ENCODE measurements around the gene LRCH4. TPM values are rescaled to one million over a fixed set of nuclear protein-coding genes. Genes with fewer than 3 reads are reported as not detected.
"Not testable (repeated sequence)": the region's sequence is repeated elsewhere in the genome, so short reads cannot be mapped to it uniquely, and the experiment has no call there.

LRCH4 gene
- total RNA-seq, 4 donors from 2014 or later = 16.1 to 53.2 (median 50.0) TPM

DNA sequence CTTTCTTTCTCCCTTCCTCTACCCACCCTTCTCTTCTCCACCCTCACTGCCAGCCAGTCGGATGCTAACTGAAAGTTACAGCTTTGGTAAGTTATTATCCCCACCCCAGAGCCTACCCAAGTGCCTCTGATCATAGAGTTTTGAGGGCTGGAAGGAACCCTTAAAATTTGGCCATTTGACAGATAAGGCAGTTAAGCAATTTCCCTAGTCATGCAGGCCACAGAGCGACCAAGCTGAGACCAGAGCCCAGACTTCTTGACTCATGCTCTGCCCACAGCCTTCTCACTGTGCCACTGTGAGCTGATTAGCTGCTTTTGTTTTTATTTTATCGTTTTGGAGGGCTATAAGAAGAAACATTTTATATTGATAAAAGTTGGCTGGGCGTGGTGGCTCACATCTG lies 29.4 kb downstream of the LRCH4 start:
- Histone ChIP-seq H3K36me3 (peaks cover 4 to 83% of the 10 kb centered on the region in 2 donors), H3K4me3 (no peak overlapping the region), H3K27me3 (no peaks in the 10 kb centered on the region), H3K4me1 (peaks cover 0 to 10% (median 0%) of the 10 kb centered on the region in 3 donors), H3K27ac (no peak overlapping the region), H3K9me3 (no peaks in the 10 kb centered on the region)
- WGBS, 2 donors (ENCODE audit: low coverage in 1 of 2) = 78 to 82% methylated on average over 3 to 4 of the region's 4 CpGs
- TF ChIP-seq EP300 (IDR thresholded peaks at IDR 0.05) (no peak), POLR2A (IDR thresholded peaks at IDR 0.05) (no peak), CTCF (IDR thresholded peaks at IDR 0.05) (no peak), POLR2AphosphoS5 (IDR thresholded peaks at IDR 0.05) (no peak)
- ATAC-seq = no peak

GRCh38 chr7:100555701-100556100 lies 30.2 kb downstream of the LRCH4 start:
- no peaks in the 10 kb centered on the region for H3K27me3 ChIP-seq
- H3K4me1 ChIP-seq = peaks cover 0 to 10% (median 0%) of the 10 kb centered on the region in 3 donors
- TF ChIP-seq CTCF (IDR thresholded peaks at IDR 0.05) (no peak), EP300 (IDR thresholded peaks at IDR 0.05) (no peak), POLR2AphosphoS5 (IDR thresholded peaks at IDR 0.05) (no peak), POLR2A (IDR thresholded peaks at IDR 0.05) (no peak)
- H3K4me3 ChIP-seq = no peak overlapping the region
- H3K9me3 ChIP-seq = no peaks in the 10 kb centered on the region
- H3K36me3 ChIP-seq = peaks cover 4 to 85% of the 10 kb centered on the region in 2 donors
- H3K27ac ChIP-seq = no peak overlapping the region
- ATAC-seq = no peak
- WGBS, 2 donors (ENCODE audit: low coverage in 1 of 2) = 78 to 79% methylated on average over 3 to 5 of the region's 5 CpGs

DNA sequence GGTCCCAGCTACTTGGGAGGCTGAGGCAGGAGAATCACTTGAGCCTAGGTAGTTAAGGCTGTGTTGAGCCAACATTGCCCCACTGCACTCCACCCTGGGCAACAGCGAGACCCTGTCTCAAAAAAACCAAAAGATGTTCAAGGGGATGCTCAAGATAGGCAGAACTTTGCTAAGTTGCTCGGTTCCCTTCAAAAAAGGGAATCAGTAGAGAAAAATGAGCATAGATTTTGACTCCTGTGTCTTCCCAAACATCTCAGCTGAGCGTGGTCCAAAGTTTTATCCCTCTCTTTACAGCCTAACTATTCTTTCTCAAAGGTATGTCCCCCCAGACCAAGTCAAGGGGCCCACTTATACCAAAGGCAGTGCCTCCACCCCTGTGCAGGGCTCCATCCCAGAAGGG lies 32.9 kb downstream of the LRCH4 start:
- H3K4me3 ChIP-seq = no peak overlapping the region
- H3K27ac ChIP-seq = no peak overlapping the region
- H3K27me3 ChIP-seq = no peaks in the 10 kb centered on the region
- no peaks in the 10 kb centered on the region for H3K9me3 ChIP-seq
- 88 to 100% methylated on average over 3 of the region's 3 CpGs for WGBS, 2 donors (ENCODE audit: low coverage in 1 of 2)
- no peak for ATAC-seq
- H3K36me3 ChIP-seq = peaks cover 4 to 87% of the 10 kb centered on the region in 2 donors
- peaks cover 6 to 18% (median 8%) of the 10 kb centered on the region in 3 donors for H3K4me1 ChIP-seq
- no peak for TF ChIP-seq EP300 (IDR thresholded peaks at IDR 0.05)
- TF ChIP-seq POLR2A (IDR thresholded peaks at IDR 0.05) = no peak
- no peak for TF ChIP-seq POLR2AphosphoS5 (IDR thresholded peaks at IDR 0.05)
- TF ChIP-seq CTCF (IDR thresholded peaks at IDR 0.05) = no peak

DNA sequence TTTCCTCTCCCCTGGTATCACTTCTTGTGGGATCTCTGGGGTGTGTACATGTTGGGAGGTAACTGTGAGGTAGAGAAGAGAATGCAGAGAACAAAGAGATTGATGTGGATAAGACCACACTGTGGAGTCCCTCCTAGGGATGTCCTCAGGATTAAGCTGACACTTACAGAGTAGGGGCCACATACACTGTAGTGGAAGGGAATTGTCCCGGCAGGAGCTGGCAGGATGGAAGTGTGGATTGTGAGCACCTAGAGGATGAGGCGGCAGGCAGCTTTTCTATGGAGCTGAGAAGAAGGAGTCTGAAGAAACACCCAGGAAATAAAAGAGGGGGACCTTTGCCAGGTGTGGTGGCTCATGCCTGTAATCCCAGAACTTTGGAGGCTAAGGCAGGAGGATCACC lies 33.4 kb downstream of the LRCH4 start:
- H3K4me1 ChIP-seq = peaks cover 11 to 23% (median 12%) of the 10 kb centered on the region in 3 donors
- no peak overlapping the region for H3K27ac ChIP-seq
- peaks cover 4 to 82% of the 10 kb centered on the region in 2 donors for H3K36me3 ChIP-seq
- H3K27me3 ChIP-seq = no peaks in the 10 kb centered on the region
- H3K9me3 ChIP-seq = no peaks in the 10 kb centered on the region
- no peak for ATAC-seq
- TF ChIP-seq EP300 (IDR thresholded peaks at IDR 0.05) (no peak), POLR2A (IDR thresholded peaks at IDR 0.05) (no peak), POLR2AphosphoS5 (IDR thresholded peaks at IDR 0.05) (no peak), CTCF (IDR thresholded peaks at IDR 0.05) (no peak)
- H3K4me3 ChIP-seq = no peak overlapping the region
- WGBS, 2 donors (ENCODE audit: low coverage in 1 of 2) = 100% methylated on average over 2 of the region's 2 CpGs; no CpG with 5 or more reads in 1 of the 2 donors

GRCh38 chr7:100548446-100548845 lies 37.5 kb downstream of the LRCH4 start:
- H3K4me3 ChIP-seq, H3K27me3 ChIP-seq, H3K9me3 ChIP-seq, ATAC-seq: not testable (repeated sequence)
- Histone ChIP-seq H3K36me3 (peaks cover 4 to 45% of the 10 kb centered on the region in 2 donors), H3K4me1 (peaks cover 46 to 64% (median 48%) of the 10 kb centered on the region in 3 donors), H3K27ac (peak overlapping the region; percentile 90 to 98 (median 96))
- WGBS, 2 donors (ENCODE audit: low coverage in 1 of 2) = 52 to 82% methylated on average over 5 of the region's 5 CpGs
